Smooth muscle cell (in vitro differentiated cells): ENCODE measurements around the gene MSH5. TPM values are rescaled to one million over a fixed set of nuclear protein-coding genes. Genes with fewer than 3 reads are reported as not detected.
A peak's percentile ranks its signal among the peaks of the same experiment; 100 is the strongest.

Experiments used
- DNase-seq: peaks from one replicate; lab custom pipeline; 2025; ENCODE audit not compliant: unreplicated experiment; lab: John Stamatoyannopoulos, UW
- H2AFZ ChIP-seq: fragments of 200-600 bp; sonication (generic); 2 replicates; pipeline ENCODE4 v1.6.0; 2016; ENCODE audit warnings: antibody characterized with exemption, low read depth, mild to moderate bottlenecking
- H3F3A ChIP-seq: fragments of 200-600 bp; sonication (generic); 2 replicates; pipeline ENCODE4 v1.6.0; 2017; ENCODE audit warnings: antibody characterized with exemption, low read depth
- H3K27ac ChIP-seq: fragments of 200-600 bp; sonication (generic); 2 replicates; pipeline ENCODE4 v1.5.1; 2016; ENCODE audit warnings: low read depth, mild to moderate bottlenecking
- H3K27me3 ChIP-seq: fragments of 200-600 bp; sonication (generic); 2 replicates; pipeline ENCODE4 v1.6.1; 2016; ENCODE audit warnings: low read depth, mild to moderate bottlenecking
- H3K36me3 ChIP-seq: fragments of 200-600 bp; sonication (generic); 2 replicates; pipeline ENCODE4 v1.5.1; 2016; ENCODE audit warnings: low read depth
- H3K4me1 ChIP-seq: fragments of 200-600 bp; sonication (generic); 2 replicates; pipeline ENCODE4 v1.5.1; 2016; ENCODE audit warnings: low read depth
- H3K4me2 ChIP-seq: fragments of 200-600 bp; sonication (generic); 2 replicates; pipeline ENCODE4 v1.6.0; 2016; ENCODE audit warnings: mild to moderate bottlenecking
- H3K4me3 ChIP-seq: fragments of 200-600 bp; sonication (generic); 2 replicates; pipeline ENCODE4 v1.5.1; 2016; ENCODE audit warnings: mild to moderate bottlenecking
- H3K79me2 ChIP-seq: fragments of 200-600 bp; sonication (generic); 2 replicates; pipeline ENCODE4 v1.6.0; 2016; ENCODE audit warnings: low read depth, mild to moderate bottlenecking
- H3K9ac ChIP-seq: fragments of 200-600 bp; sonication (generic); 2 replicates; pipeline ENCODE4 v1.6.0; 2016; ENCODE audit warnings: low read depth
- H3K9me3 ChIP-seq: fragments of 200-600 bp; sonication (generic); replicated peaks from 2 replicates; pipeline ENCODE4 v1.5.1; 2016; ENCODE audit warnings: low read depth
- H4K20me1 ChIP-seq: fragments of 200-600 bp; sonication (generic); 2 replicates; pipeline ENCODE4 v1.6.0; 2016; ENCODE audit warnings: low read depth
- CTCF ChIP-seq: fragments of 200-600 bp; sonication (generic); IDR thresholded peaks from 2 replicates; pipeline ENCODE4 v1.5.1; 2017; ENCODE audit warnings: borderline replicate concordance, mild to moderate bottlenecking, antibody characterized with exemption; ENCODE audit not compliant: insufficient read depth, poor library complexity, severe bottlenecking
- WGBS: methylation state at CpG from one replicate; pipeline ENCODE4 v1.1.7; 2016; ENCODE audit warnings: low lambda C conversion rate; 5-methylcytosine and 5-hydroxymethylcytosine counted together
- polyA plus RNA-seq: library from polyadenylated mRNA; unstranded; fragments of >200 nt; fragmentation: Nextera tagmentation; extraction: Ambion mirVana; gene quantifications from 2 replicates; pipeline ENCODE4 v1.2.1, GENCODE V29; 2016
- total RNA-seq: library from RNA; depleted of rRNA; stranded (reverse); fragments of >200 nt; gene quantifications from 2 replicates; pipeline ENCODE4 v1.2.3, GENCODE V29; 2014

The MSH5 gene
- total and polyA plus RNA-seq, 2 experiments from 2014 or later, result 4.7 to 10.6 TPM

GRCh38 chr6:31775633-31776484 lies 36.1 kb downstream of the MSH5 start:
- H3K36me3 ChIP-seq, result no peaks in the 10 kb centered on the region
- peaks cover 8% of the 10 kb centered on the region for H3K4me1 ChIP-seq
- no peaks in the 10 kb centered on the region for H3K79me2 ChIP-seq
- H2AFZ ChIP-seq, result no peak overlapping the region
- H3K9ac ChIP-seq, result no peak overlapping the region
- no peak overlapping the region for H3K27ac ChIP-seq
- H3F3A ChIP-seq, result peaks cover 11% of the 10 kb centered on the region
- DNase-seq, result no peak
- TF ChIP-seq CTCF, result no peak
- H3K4me3 ChIP-seq, result no peak overlapping the region
- H3K4me2 ChIP-seq, result no peak overlapping the region
- 94% methylated on average over 32 of the region's 32 CpGs for WGBS
- H3K27me3 ChIP-seq, result no peaks in the 10 kb centered on the region
- no peaks in the 10 kb centered on the region for H3K9me3 ChIP-seq
- no peaks in the 10 kb centered on the region for H4K20me1 ChIP-seq

GRCh38 chr6:31776485-31776988 lies 36.7 kb downstream of the MSH5 start:
- no peaks in the 10 kb centered on the region for H3K9me3 ChIP-seq
- no peak overlapping the region for H2AFZ ChIP-seq
- peaks cover 11% of the 10 kb centered on the region for H3F3A ChIP-seq
- no peak overlapping the region for H3K4me3 ChIP-seq
- TF ChIP-seq CTCF, result no peak
- H3K9ac ChIP-seq, result peak overlapping the region; percentile 36
- no peaks in the 10 kb centered on the region for H3K27me3 ChIP-seq
- H3K36me3 ChIP-seq, result no peaks in the 10 kb centered on the region
- DNase-seq, result no peak
- WGBS, result 77% methylated on average over 12 of the region's 14 CpGs
- peak overlapping the region; percentile 61 for H3K27ac ChIP-seq
- no peaks in the 10 kb centered on the region for H3K79me2 ChIP-seq
- H4K20me1 ChIP-seq, result no peaks in the 10 kb centered on the region
- peak overlapping the region; percentile 48 for H3K4me2 ChIP-seq
- H3K4me1 ChIP-seq, result peaks cover 8% of the 10 kb centered on the region

- Histone ChIP-seq H3K27me3 (no peaks in the 10 kb centered on the region), H3K9me3 (no peaks in the 10 kb centered on the region), H3K9ac (peak within 1 kb of the TSS; percentile 36), H4K20me1 (no peaks in the 10 kb centered on the region), H3K79me2 (no peaks in the 10 kb centered on the region), H3K27ac (peak within 1 kb of the TSS; percentile 61), H3K4me3 (no peak within 1 kb of the TSS), H3K4me2 (peak within 1 kb of the TSS; percentile 48), H3F3A (peaks cover 11% of the 10 kb centered on the region), H2AFZ (no peak within 1 kb of the TSS), H3K36me3 (no peaks in the 10 kb centered on the region), H3K4me1 (peaks cover 8% of the 10 kb centered on the region)
- 38% methylated on average over 15 of the region's 15 CpGs for WGBS
- DNase-seq, result no peak
- no peak for TF ChIP-seq CTCF
Measured at GRCh38 chr6:31776989-31777666, 37.3 kb downstream of the MSH5 start, which contains the start of gene VWA7. Gene VWA7, minus strand, starts transcription at chr6:31777328. Its CDS starts 549 bp downstream, at chr6:31776779.
